BE2C (cell line): ENCODE measurements around the gene E4F1.

ENCODE experiments used
- DNase-seq: peaks from one replicate; pipeline ENCODE4 v3.0.0-alpha.2; 2020
- H3K27me3 ChIP-seq: fragments of 250-450 bp; sonication (Bioruptor Pico); 2 replicates; pipeline ENCODE4 v1.5.1; 2020; ENCODE audit warnings: mild to moderate bottlenecking
- H3K36me3 ChIP-seq: fragments of 250-450 bp; sonication (Bioruptor Pico); 2 replicates; pipeline ENCODE4 v1.5.1; 2020; ENCODE audit warnings: mild to moderate bottlenecking
- H3K4me1 ChIP-seq: fragments of 250-450 bp; sonication (Bioruptor Pico); 2 replicates; pipeline ENCODE4 v1.5.1; 2020
- H3K4me3 ChIP-seq: 2 replicates; pipeline ENCODE4 v1.5.1; 2011; ENCODE audit warnings: low read depth, low read length
- H3K9me3 ChIP-seq: fragments of 250-450 bp; sonication (Bioruptor Pico); 2 replicates; pipeline ENCODE4 v1.5.1; 2020
- TF ChIP-seq, protein P1 (sequence below): IDR thresholded peaks from 2 replicates; pipeline ENCODE4 v1.5.1; 2012; ENCODE audit warnings: mild to moderate bottlenecking, low read depth, low read length

The E4F1 gene

DNA sequence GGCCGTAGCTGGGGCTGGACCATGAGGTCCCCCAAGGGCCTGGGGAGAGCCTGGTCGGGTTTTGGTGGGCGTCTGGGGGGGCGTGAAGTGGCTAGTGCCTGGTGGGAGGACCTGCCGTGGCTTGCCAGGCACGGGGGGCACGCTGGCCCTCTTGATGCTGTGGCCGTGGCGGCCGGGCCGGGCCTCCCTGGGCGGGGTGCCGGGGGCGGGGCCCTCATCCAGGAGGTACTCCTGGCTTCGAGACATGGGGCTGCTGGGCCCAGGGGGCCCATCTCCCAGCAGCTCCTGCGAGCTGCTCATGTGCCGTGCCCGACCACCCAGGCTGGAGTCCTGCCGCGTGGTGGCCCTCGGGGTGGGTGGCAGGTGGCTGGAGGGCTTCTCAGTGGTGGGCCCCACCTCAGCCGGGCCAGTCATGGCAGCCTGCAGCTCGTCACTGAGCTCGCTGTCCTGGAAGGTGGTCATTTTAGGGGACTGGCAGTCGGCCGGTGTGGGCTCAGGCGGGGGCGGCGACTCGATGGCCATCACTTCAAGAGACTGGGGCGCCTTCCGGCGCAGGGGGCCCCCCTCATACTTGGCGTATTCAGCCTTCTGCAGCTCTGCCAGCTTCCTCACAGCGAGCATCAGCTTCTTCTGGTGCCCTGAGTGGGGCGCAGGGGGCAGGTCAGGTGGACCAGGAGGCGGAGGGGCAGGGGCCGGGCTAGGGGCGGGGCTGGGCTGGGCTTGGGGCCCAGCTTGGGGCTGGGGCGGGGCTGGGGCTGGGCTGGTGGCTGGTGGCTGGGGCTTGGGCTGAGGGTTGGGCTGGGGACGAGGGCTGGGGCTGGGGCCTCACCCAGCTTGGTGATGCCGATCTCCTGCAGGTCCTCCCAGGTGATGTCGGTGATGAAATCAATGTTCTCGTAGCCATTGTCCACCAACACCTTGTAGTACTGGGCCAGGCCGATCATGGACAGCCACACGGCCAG, 42.1 kb upstream of the E4F1 start:
- TF ChIP-seq, protein P1, sequence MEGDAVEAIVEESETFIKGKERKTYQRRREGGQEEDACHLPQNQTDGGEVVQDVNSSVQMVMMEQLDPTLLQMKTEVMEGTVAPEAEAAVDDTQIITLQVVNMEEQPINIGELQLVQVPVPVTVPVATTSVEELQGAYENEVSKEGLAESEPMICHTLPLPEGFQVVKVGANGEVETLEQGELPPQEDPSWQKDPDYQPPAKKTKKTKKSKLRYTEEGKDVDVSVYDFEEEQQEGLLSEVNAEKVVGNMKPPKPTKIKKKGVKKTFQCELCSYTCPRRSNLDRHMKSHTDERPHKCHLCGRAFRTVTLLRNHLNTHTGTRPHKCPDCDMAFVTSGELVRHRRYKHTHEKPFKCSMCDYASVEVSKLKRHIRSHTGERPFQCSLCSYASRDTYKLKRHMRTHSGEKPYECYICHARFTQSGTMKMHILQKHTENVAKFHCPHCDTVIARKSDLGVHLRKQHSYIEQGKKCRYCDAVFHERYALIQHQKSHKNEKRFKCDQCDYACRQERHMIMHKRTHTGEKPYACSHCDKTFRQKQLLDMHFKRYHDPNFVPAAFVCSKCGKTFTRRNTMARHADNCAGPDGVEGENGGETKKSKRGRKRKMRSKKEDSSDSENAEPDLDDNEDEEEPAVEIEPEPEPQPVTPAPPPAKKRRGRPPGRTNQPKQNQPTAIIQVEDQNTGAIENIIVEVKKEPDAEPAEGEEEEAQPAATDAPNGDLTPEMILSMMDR: no peak
- Histone ChIP-seq H3K36me3 (peaks cover 27% of the 10 kb centered on the region), H3K4me1 (no peaks in the 10 kb centered on the region), H3K27me3 (no peaks in the 10 kb centered on the region), H3K9me3 (no peaks in the 10 kb centered on the region), H3K4me3 (no peak overlapping the region)
- DNase-seq: no peak

GRCh38 chr16:2181952-2182351, 41.4 kb upstream of the E4F1 start:
- Histone ChIP-seq H3K4me1 (no peaks in the 10 kb centered on the region), H3K36me3 (peaks cover 21% of the 10 kb centered on the region), H3K4me3 (no peak overlapping the region), H3K9me3 (no peaks in the 10 kb centered on the region), H3K27me3 (no peaks in the 10 kb centered on the region)
- TF ChIP-seq, protein P1: no peak
- no peak for DNase-seq

GRCh38 chr16:2183671-2184070, 39.7 kb upstream of the E4F1 start:
- H3K27me3 ChIP-seq: no peaks in the 10 kb centered on the region
- peaks cover 5% of the 10 kb centered on the region for H3K36me3 ChIP-seq
- DNase-seq: no peak
- H3K9me3 ChIP-seq: no peaks in the 10 kb centered on the region
- TF ChIP-seq, protein P1: no peak
- H3K4me1 ChIP-seq: no peaks in the 10 kb centered on the region
- no peak overlapping the region for H3K4me3 ChIP-seq

GRCh38 chr16:2184346-2184745, 39.0 kb upstream of the E4F1 start:
- H3K27me3 ChIP-seq: no peaks in the 10 kb centered on the region
- H3K36me3 ChIP-seq: peaks cover 5% of the 10 kb centered on the region
- H3K9me3 ChIP-seq: no peaks in the 10 kb centered on the region
- H3K4me3 ChIP-seq: no peak overlapping the region
- TF ChIP-seq, protein P1: no peak
- DNase-seq: no peak
- H3K4me1 ChIP-seq: no peaks in the 10 kb centered on the region

GRCh38 chr16:2184962-2185361, 38.4 kb upstream of the E4F1 start:
- TF ChIP-seq, protein P1: no peak
- no peak for DNase-seq
- Histone ChIP-seq H3K4me1 (no peaks in the 10 kb centered on the region), H3K36me3 (peaks cover 5% of the 10 kb centered on the region), H3K27me3 (no peaks in the 10 kb centered on the region), H3K9me3 (no peaks in the 10 kb centered on the region), H3K4me3 (no peak overlapping the region)

DNA sequence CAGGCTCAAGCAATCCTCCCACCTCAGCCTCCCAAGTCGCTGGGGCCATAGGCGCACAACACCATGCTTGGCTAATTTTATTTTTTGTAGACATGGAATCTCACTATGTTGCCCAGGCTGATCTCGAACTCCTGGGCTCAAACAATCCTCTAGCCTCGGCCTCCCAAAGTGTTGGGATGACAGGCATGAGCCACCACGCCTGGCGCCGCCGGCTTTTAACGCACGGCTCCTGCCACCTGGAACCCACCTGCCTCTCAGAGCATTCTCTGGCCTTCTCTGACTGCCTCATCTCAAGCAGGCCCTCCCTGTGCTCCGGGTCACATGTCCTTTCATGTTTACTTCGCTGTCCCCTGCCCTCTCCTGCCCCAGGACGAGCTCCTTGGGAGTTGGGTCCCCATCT, 37.3 kb upstream of the E4F1 start:
- H3K4me3 ChIP-seq: no peak overlapping the region
- H3K27me3 ChIP-seq: no peaks in the 10 kb centered on the region
- no peak for DNase-seq
- H3K36me3 ChIP-seq: peaks cover 5% of the 10 kb centered on the region
- TF ChIP-seq, protein P1: no peak
- H3K9me3 ChIP-seq: no peaks in the 10 kb centered on the region
- no peaks in the 10 kb centered on the region for H3K4me1 ChIP-seq
